Measurements from ENCODE around the gene CNOT6.

GRCh38 chr5:180471866-180472265 lies 22.3 kb upstream of the CNOT6 start:
- TF ChIP-seq POLR2A (IDR thresholded peaks at IDR 0.05) (no peak), CTCF (IDR thresholded peaks at IDR 0.05) (no peak)

Data from uterus (tissue), 2 donors.